ENCODE results near the gene GAREM2.

GAREM2 gene

DNA sequence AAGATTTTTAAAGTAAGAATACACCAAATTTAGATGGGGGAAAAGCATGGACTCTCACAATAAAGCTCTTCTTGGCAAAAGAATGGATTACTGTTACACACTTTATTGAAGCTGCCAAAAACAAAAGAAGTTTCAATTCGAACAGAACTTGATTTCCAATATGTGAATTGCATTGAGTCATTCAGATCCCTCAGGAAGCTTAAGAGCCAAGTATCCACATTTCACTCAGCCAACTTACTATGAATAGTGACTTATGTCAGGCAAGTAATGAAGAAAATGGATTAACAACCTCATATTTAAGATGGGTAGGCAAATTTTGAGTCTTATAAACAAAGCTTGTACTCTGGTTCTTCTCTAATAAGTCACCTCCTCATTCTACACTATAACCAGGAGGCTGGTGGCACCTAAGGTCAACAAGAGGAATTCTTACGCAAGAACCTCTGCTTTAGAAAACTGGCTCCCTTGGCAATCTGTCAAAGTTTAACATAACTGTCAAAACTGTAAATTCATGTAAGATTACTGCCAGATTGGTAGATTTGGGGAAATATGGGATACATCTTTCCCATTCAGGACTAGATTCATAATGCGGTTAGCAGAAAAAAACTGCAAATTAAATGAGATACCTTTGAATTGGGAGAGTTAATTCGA lies 65.5 kb downstream of the GAREM2 start:
- no peak for DNase-seq (ENCODE audit: low read depth)

All from stimulated activated CD8-positive, alpha-beta memory T cell treated with anti-CD3 and anti-CD28 coated beads, Interleukin-15, amount 100 ng/mL, for 24 hours (primary cell).